A549 (cell line): ENCODE measurements around the gene FCMR.

Experiments
- CHD2 ChIP-seq: fragments of 150-350 bp; IDR thresholded peaks from 2 replicates; pipeline ENCODE4 v1.6.1; 2014; ENCODE audit warnings: low read length; ENCODE audit not compliant: partially characterized antibody
- CHD4 ChIP-seq: fragments of 200-600 bp; sonication (generic); IDR thresholded peaks from 2 replicates; pipeline ENCODE4 v1.6.1; 2016; ENCODE audit warnings: antibody characterized with exemption, mild to moderate bottlenecking, borderline replicate concordance
- EHMT2 ChIP-seq: fragments of 200-600 bp; sonication (generic); IDR thresholded peaks from 2 replicates; pipeline ENCODE4 v1.6.1; 2016; ENCODE audit warnings: antibody characterized with exemption, low read depth, mild to moderate bottlenecking, moderate library complexity
- EP300 ChIP-seq, 2 experiments: fragments of >200 bp; sonication (Bioruptor Twin); formaldehyde crosslinking; IDR thresholded peaks; 2 replicates in 1 of 2; 3 replicates in 1 of 2; pipeline ENCODE4 v1.6.1; 2016 to 2017
- ESRRA ChIP-seq: fragments of 150-350 bp; IDR thresholded peaks from 2 replicates; pipeline ENCODE4 v1.6.1; 2014; ENCODE audit warnings: mild to moderate bottlenecking, low read length, borderline replicate concordance
- GATA3 ChIP-seq: IDR thresholded peaks from 2 replicates; pipeline ENCODE4 v1.6.1; 2012; ENCODE audit warnings: borderline replicate concordance
- HDAC2 ChIP-seq: fragments of 200-600 bp; sonication (generic); IDR thresholded peaks from 2 replicates; pipeline ENCODE4 v1.6.1; 2016
- POLR2A ChIP-seq: IDR thresholded peaks from 2 replicates; pipeline ENCODE4 v1.6.1; 2012; ENCODE audit warnings: mild to moderate bottlenecking, low read length
- RAD21 ChIP-seq, 2 experiments: fragments of >200 bp in 1 of 2; sonication (Bioruptor Twin) in 1 of 2; formaldehyde crosslinking in 1 of 2; IDR thresholded peaks in 1 of 2; conservative IDR thresholded peaks in 1 of 2; 2 replicates in 1 of 2; 3 replicates in 1 of 2; pipeline ENCODE4 v1.6.1; 2012 to 2018; ENCODE audit warnings: inconsistent platforms in 1 of 2
- SREBF2 ChIP-seq: fragments of 450-650 bp; IDR thresholded peaks from 2 replicates; pipeline ENCODE4 v1.6.1; 2014; ENCODE audit warnings: mild to moderate bottlenecking, moderate library complexity
- TF ChIP-seq, protein P1 (sequence below): fragments of >200 bp; sonication (Bioruptor Twin); formaldehyde crosslinking; IDR thresholded peaks from 3 replicates; pipeline ENCODE4 v1.5.1; 2016

DNA sequence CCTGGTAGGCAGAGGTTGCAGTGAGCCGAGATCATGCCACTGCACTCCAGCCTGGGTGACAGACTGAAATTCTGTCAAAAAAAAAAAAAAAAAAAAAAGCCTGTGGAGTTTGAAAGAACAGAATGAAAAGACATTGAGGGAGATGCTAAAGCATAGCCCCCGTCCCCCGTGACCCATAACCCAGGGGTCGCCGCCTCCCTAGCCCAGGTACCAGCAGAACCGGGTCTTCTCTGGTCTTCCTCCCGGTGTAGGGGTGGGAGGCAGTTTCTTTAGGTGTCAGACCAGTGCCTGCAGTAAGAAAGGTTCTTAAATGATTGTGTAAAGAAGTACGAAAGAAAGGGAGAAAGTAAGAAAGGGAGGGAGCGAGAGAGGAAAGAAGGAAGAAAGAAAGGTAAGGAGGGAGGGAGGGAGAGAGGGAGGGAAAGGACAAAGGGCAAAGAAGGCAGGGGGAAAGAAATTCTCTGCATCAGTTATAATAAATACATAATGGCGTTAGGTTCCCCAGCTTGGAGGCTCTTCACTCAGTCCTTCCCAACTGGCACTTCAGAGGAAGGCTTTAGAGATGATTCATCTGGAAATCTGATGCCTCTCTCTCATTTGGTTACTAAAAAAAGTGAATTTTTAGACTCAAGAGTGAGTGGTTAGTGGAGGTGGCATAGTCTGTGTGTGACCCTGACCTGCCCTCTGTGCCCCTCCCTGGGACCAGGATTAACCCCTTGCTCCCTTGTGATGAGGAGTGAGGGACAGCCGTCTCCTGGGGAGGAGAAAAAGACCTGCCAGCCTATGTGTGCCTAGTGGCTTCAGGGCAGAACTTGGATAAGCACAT is 23.4 kb downstream of the FCMR start:
- no peak for TF ChIP-seq EP300 (IDR thresholded peaks at IDR 0.05)
- TF ChIP-seq GATA3, result no peak
- no peak for TF ChIP-seq POLR2A
- no peak for TF ChIP-seq CHD4
- TF ChIP-seq, protein P1, sequence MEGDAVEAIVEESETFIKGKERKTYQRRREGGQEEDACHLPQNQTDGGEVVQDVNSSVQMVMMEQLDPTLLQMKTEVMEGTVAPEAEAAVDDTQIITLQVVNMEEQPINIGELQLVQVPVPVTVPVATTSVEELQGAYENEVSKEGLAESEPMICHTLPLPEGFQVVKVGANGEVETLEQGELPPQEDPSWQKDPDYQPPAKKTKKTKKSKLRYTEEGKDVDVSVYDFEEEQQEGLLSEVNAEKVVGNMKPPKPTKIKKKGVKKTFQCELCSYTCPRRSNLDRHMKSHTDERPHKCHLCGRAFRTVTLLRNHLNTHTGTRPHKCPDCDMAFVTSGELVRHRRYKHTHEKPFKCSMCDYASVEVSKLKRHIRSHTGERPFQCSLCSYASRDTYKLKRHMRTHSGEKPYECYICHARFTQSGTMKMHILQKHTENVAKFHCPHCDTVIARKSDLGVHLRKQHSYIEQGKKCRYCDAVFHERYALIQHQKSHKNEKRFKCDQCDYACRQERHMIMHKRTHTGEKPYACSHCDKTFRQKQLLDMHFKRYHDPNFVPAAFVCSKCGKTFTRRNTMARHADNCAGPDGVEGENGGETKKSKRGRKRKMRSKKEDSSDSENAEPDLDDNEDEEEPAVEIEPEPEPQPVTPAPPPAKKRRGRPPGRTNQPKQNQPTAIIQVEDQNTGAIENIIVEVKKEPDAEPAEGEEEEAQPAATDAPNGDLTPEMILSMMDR, result no peak
- no peak for TF ChIP-seq HDAC2
- no peak for TF ChIP-seq ESRRA
- TF ChIP-seq EHMT2, result no peak
- no peak for TF ChIP-seq CHD2
- TF ChIP-seq SREBF2, result no peak
- no peak for TF ChIP-seq RAD21 (conservative IDR thresholded peaks at IDR 0.05 in 1 of 2, IDR thresholded peaks at IDR 0.05 in 1 of 2)
